IPS-18c (cell line): ENCODE data around the gene AUTS2.

Source experiments
- H3K4me3 ChIP-seq: 2 replicates; pipeline ENCODE4 v1.7.0; 2013; ENCODE audit warnings: low read depth, mild to moderate bottlenecking, low read length, moderate library complexity; ENCODE audit not compliant: insufficient read depth
- H3K9me3 ChIP-seq: one replicate; pipeline ENCODE4 v1.6.1; 2013; ENCODE audit warnings: mild to moderate bottlenecking, low read length, moderate library complexity; ENCODE audit not compliant: control insufficient read depth, insufficient read depth

The AUTS2 gene

GRCh38 chr7:70298780-70299471 is 700.7 kb downstream of the AUTS2 start:
- no peaks in the 10 kb centered on the region for H3K9me3 ChIP-seq
- H3K4me3 ChIP-seq, result no peak overlapping the region

- H3K9me3 ChIP-seq, result no peaks in the 10 kb centered on the region
- no peak overlapping the region for H3K4me3 ChIP-seq
Observed at GRCh38 chr7:70299472-70299807, 701.2 kb downstream of the AUTS2 start.

DNA sequence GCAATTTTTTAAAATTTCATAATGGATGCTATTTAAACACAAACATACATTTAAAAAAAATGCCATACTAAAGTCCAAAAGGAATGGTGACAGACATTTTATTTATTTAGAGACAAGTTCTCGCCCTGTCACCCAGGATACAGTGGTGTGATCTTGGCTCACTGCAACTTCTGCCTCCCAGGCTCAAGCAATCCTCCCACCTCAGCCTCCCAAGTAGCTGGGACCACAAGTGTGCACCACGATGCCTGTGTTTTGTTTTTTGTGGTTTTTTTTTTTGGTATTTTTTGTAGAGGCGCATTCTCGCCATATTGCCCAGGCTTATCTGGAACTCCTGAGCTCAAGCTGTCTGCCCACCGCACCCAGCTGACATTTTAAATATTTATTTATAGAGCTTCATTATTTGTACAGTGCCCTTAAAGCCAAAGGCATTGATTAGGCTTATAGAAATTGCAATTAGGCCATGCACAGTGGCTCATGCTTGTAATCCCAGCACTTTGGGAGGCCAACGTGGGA is 703.5 kb downstream of the AUTS2 start:
- no peaks in the 10 kb centered on the region for H3K9me3 ChIP-seq

GRCh38 chr7:70303309-70303708 is 705.0 kb downstream of the AUTS2 start:
- Histone ChIP-seq H3K9me3 (no peaks in the 10 kb centered on the region), H3K4me3 (no peak overlapping the region)

More for the DNA sequence above, 703.5 kb downstream of the AUTS2 start:
- no peak overlapping the region for H3K4me3 ChIP-seq

DNA sequence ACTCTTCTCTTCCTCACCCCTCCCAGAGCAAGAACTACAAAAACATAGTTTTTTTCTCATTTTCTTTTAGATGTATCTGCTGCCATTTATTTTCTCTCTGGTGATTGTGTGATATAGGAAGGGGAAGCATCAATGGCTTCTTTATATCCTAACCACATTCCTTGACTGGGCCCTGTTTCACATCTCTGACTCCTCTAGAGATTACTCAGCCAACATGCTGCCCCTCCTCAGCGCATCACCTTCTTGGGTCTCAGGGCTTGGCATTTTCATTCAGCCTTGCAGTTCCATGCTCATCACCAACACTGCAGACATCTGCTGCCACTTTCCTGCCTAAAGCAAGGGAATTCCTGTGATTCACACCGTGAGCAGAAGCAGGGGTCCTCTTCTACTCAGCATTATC is 705.5 kb downstream of the AUTS2 start:
- Histone ChIP-seq H3K4me3 (no peak overlapping the region), H3K9me3 (no peaks in the 10 kb centered on the region)

- Histone ChIP-seq H3K9me3 (no peaks in the 10 kb centered on the region), H3K4me3 (no peak overlapping the region)
Observed at GRCh38 chr7:70306173-70306572, 707.9 kb downstream of the AUTS2 start.

- Histone ChIP-seq H3K9me3 (no peaks in the 10 kb centered on the region), H3K4me3 (no peak overlapping the region)
Observed at GRCh38 chr7:70307544-70308106, 709.4 kb downstream of the AUTS2 start.

- Histone ChIP-seq H3K9me3 (no peaks in the 10 kb centered on the region), H3K4me3 (no peak overlapping the region)
Observed at GRCh38 chr7:70312336-70312735, 714.1 kb downstream of the AUTS2 start.

DNA sequence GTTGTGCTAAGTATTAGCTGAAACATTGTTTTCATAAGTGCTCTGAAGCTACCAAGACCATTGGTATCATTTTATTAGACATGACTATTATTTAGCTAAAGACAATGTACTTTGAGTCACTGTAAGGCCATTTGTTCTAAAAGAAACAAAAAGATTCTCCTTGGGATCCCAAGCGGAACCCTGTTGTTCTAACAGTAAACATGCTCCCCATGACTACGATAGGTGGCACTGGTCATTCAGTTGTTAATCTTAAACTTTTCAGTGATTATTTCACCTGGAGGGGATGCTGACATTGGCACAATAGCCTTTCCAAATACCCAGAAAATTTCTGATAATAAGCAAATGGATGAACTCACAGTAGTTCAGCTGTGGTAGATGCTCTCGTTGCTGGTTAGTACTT is 715.0 kb downstream of the AUTS2 start:
- H3K4me3 ChIP-seq, result no peak overlapping the region
- H3K9me3 ChIP-seq, result no peaks in the 10 kb centered on the region

DNA sequence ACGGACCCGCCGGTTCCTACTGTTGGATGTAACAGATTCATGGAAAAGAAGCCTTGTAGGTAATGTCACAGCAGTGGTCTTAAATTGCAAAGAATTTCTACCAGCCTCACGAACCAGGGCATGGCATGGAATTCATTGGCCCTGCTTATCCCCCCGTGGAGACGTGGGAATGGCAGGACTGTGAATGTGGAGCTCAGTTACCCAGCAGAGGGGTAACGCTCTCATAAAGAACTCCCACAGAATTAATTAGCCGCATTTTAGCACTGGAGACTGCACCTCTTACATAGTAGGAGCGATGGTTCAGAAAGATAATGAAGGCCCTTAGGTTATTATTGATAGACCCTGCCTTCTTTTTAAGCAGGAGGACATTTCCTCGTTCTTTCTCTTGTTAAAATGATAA is 715.4 kb downstream of the AUTS2 start:
- no peak overlapping the region for H3K4me3 ChIP-seq
- H3K9me3 ChIP-seq, result no peaks in the 10 kb centered on the region

- Histone ChIP-seq H3K9me3 (no peaks in the 10 kb centered on the region), H3K4me3 (no peak overlapping the region)
Observed at GRCh38 chr7:70314221-70314620, 715.9 kb downstream of the AUTS2 start.

DNA sequence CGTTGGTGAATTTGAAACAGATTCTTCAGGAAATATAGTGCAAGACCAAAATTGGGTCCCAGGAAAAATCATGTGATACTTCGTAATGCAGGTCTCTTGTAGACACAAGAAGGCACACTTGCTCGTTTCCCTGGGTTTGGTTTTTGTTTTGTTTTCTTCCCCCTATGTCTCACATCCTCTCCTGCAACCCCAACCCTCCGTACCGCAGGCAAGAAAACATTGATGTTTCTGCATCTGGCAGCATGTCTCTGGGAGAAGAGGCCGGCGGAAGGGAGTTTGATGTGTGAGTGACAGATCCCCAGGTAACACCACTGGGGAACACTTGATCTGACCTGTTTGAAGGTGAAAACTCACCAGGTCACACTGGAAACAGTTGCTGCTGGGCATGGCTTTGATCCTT is 718.5 kb downstream of the AUTS2 start:
- Histone ChIP-seq H3K4me3 (no peak overlapping the region), H3K9me3 (no peaks in the 10 kb centered on the region)

DNA sequence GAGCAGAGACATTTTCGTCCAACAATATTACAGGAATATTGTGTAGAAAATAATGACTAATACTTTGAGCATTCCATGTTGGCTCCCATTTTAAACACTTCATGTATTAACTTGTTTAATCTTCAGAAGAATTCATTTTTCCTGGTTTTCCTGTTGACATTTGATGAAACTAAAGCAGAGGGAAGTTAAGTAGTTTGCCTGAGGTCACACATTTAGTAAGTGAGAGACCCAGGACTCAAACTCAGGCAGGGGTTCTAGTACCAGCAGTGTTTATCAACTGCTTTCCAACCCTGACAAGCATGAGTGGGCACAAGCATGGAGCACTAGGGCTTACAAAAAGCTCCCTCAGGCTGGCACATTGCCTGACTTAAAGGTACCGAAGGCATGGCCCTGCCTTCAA is 719.1 kb downstream of the AUTS2 start:
- Histone ChIP-seq H3K9me3 (no peaks in the 10 kb centered on the region), H3K4me3 (no peak overlapping the region)

DNA sequence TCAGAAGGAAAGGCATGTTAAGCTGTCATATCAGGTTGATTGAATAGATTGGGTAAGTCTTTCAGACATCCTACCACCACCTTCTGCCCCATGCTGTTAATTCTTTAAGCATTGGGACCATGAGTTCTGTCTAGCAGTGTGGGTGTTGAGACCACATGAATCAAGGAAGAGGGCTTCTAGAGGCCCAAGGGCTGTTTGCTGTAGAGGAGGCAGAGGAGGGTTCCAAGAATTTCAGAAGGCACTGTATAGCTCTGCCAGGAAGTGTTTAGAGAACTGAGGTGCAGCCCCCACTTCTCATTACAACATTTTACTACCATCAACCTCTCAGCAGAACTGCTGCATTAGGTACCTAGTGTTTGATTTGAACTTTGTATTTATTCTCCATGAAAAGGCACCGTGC is 720.2 kb downstream of the AUTS2 start:
- H3K9me3 ChIP-seq, result no peaks in the 10 kb centered on the region
- no peak overlapping the region for H3K4me3 ChIP-seq

DNA sequence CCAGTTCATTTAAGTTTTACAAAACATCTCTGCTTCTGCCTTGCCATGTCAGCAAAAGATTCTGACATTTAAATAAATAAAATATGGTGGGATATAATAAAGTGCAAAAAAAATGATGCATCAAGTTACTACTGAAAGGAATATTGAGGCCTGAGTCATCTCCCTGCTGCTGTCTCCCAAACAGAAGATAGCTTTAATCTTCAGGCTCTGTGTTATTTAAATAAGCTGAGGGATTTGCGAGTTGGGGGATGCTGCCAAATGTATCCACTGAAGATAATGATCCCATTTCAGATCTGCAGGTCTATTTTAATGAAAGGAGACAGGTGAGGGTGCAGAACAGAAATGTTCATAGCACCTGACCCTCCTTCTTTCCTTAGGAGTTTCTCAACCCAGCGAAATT is 720.8 kb downstream of the AUTS2 start:
- H3K4me3 ChIP-seq, result no peak overlapping the region
- no peaks in the 10 kb centered on the region for H3K9me3 ChIP-seq

DNA sequence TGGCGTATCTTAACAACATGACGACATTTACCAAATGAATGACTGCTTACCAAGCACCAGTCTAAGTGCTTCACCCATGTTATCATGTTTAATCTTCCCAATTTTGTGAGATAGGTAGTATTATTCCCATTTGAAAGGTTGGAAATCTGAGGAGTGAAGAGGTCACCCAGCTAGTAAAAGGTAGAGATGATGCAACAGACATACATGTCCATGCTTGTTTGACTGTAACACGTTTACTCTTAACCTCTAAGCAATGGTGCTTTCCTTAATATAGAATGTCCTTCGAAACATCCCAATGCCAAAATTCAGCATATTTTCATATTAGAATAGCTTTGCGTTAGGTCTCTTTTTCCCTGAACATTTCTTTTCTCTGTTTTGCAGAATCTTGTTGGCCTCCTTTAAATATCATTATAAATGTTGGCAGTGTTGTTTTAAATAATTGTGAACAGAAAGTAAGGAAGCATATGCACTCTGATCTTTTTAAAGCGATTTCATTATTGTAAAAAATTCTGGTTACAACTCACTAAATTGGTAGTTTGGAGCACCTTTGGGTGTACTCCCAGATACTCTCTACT is 722.8 kb downstream of the AUTS2 start:
- no peaks in the 10 kb centered on the region for H3K9me3 ChIP-seq
- no peak overlapping the region for H3K4me3 ChIP-seq

GRCh38 chr7:70322856-70323255 is 724.6 kb downstream of the AUTS2 start:
- H3K4me3 ChIP-seq, result no peak overlapping the region
- H3K9me3 ChIP-seq, result no peaks in the 10 kb centered on the region

- no peaks in the 10 kb centered on the region for H3K9me3 ChIP-seq
- H3K4me3 ChIP-seq, result no peak overlapping the region
Observed at GRCh38 chr7:70325509-70326101, 727.3 kb downstream of the AUTS2 start.
